Thyroid gland (tissue), 4 donors: ENCODE data around the gene PSMA6.

Experiments used
- CTCF ChIP-seq, 6 experiments: fragments of 200-600 bp in 3 of 6; fragments of 450-650 bp in 3 of 6; sonication (generic) in 3 of 6; IDR thresholded peaks; one replicate each; pipeline ENCODE4 v1.5.1; 2016 to 2019; ENCODE audit warnings: antibody characterized with exemption in 6 of 6, mild to moderate bottlenecking in 2 of 6, inconsistent platforms in 1 of 6, moderate library complexity in 1 of 6
- POLR2A ChIP-seq, 2 donors: fragments of 450-650 bp; IDR thresholded peaks; one replicate each; pipeline ENCODE4 v1.6.1; 2017; ENCODE audit warnings: antibody characterized with exemption in 2 of 2, mild to moderate bottlenecking in 2 of 2, moderate library complexity in 1 of 2

GRCh38 chr14:35284506-35284905, 7.7 kb upstream of the PSMA6 start:
- TF ChIP-seq CTCF (IDR thresholded peaks at IDR 0.05), result no peak
- TF ChIP-seq POLR2A (IDR thresholded peaks at IDR 0.05), result no peak
